GM23338 (cell line): ENCODE results near the gene SELENOO. TPM values are rescaled to one million over a fixed set of nuclear protein-coding genes. Genes with fewer than 3 reads are reported as not detected.

ENCODE experiments used
- ATAC-seq: fragments of 200-7000 bp; cut with Tn5 transposase; 3 replicates; pipeline ENCODE4 v1.9.1; 2020
- DNase-seq: peaks from one replicate; pipeline ENCODE4 v3.0.0-alpha.2; 2015; ENCODE audit warnings: low spot score
- H2AFZ ChIP-seq: fragments of 200-600 bp; sonication (generic); 2 replicates; pipeline ENCODE4 v1.8.0; 2016; ENCODE audit warnings: antibody characterized with exemption, mild to moderate bottlenecking, moderate library complexity
- H3F3A ChIP-seq: fragments of 200-600 bp; sonication (generic); replicated peaks from 2 replicates; pipeline ENCODE4 v1.8.0; 2017; ENCODE audit warnings: antibody characterized with exemption, mixed run types, low read depth
- H3K27ac ChIP-seq: fragments of 200-600 bp; sonication (generic); 2 replicates; pipeline ENCODE4 v1.6.1; 2016; ENCODE audit warnings: low read depth
- H3K27me3 ChIP-seq: fragments of 200-600 bp; sonication (generic); 2 replicates; pipeline ENCODE4 v1.8.0; 2016; ENCODE audit warnings: mild to moderate bottlenecking, mixed run types, moderate library complexity; ENCODE audit not compliant: insufficient read depth
- H3K36me3 ChIP-seq: fragments of 200-600 bp; sonication (generic); 2 replicates; pipeline ENCODE4 v1.8.0; 2016; ENCODE audit warnings: mild to moderate bottlenecking; ENCODE audit not compliant: insufficient read depth
- H3K4me1 ChIP-seq: fragments of 200-600 bp; sonication (generic); 2 replicates; pipeline ENCODE4 v1.8.0; 2016; ENCODE audit warnings: mild to moderate bottlenecking, moderate library complexity; ENCODE audit not compliant: insufficient read depth
- H3K4me2 ChIP-seq: fragments of 200-600 bp; sonication (generic); 2 replicates; pipeline ENCODE4 v1.7.1; 2017; ENCODE audit warnings: mixed run types
- H3K4me3 ChIP-seq: fragments of 200-600 bp; sonication (generic); 2 replicates; pipeline ENCODE4 v1.6.1; 2016; ENCODE audit warnings: mixed run types
- H3K79me2 ChIP-seq: fragments of 200-600 bp; sonication (generic); replicated peaks from 2 replicates; pipeline ENCODE4 v1.8.0; 2017; ENCODE audit warnings: mild to moderate bottlenecking; ENCODE audit not compliant: insufficient read depth
- H3K9me2 ChIP-seq: fragments of 200-600 bp; sonication (generic); 2 replicates; pipeline ENCODE4 v1.8.0; 2017; ENCODE audit not compliant: insufficient read depth
- H4K20me1 ChIP-seq: fragments of 200-600 bp; sonication (generic); replicated peaks from 2 replicates; pipeline ENCODE4 v1.8.0; 2017; ENCODE audit warnings: mild to moderate bottlenecking; ENCODE audit not compliant: insufficient read depth
- H3K27ac Mint-ChIP-seq: 2 replicates; pipeline ENCODE4 v1.8.0; 2020; ENCODE audit warnings: inconsistent platforms, mild to moderate bottlenecking, moderate library complexity, mixed read lengths
- H3K27me3 Mint-ChIP-seq: 3 replicates; pipeline ENCODE4 v1.8.0; 2022; ENCODE audit warnings: low read depth, mild to moderate bottlenecking, moderate library complexity, mixed read lengths, inconsistent platforms; ENCODE audit not compliant: insufficient read depth, poor library complexity
- H3K36me3 Mint-ChIP-seq: 3 replicates; pipeline ENCODE4 v1.8.0; 2021; ENCODE audit warnings: low read depth, mild to moderate bottlenecking, inconsistent platforms, moderate library complexity, mixed read lengths
- H3K4me1 Mint-ChIP-seq: 3 replicates; pipeline ENCODE4 v1.8.0; 2020; ENCODE audit warnings: mild to moderate bottlenecking, inconsistent platforms, mixed read lengths
- H3K4me3 Mint-ChIP-seq: 3 replicates; pipeline ENCODE4 v1.8.0; 2021; ENCODE audit warnings: moderate library complexity, mild to moderate bottlenecking, inconsistent platforms, mixed read lengths
- H3K9me3 Mint-ChIP-seq: 3 replicates; pipeline ENCODE4 v1.8.0; 2020; ENCODE audit warnings: moderate library complexity, mild to moderate bottlenecking, inconsistent platforms, mixed read lengths
- CREB1 ChIP-seq: fragments of 250-450 bp; sonication (Bioruptor Pico); IDR thresholded peaks from 2 replicates; pipeline ENCODE4 v1.5.0; 2020; ENCODE audit warnings: low read depth, mild to moderate bottlenecking, moderate library complexity
- ETS1 ChIP-seq: IDR thresholded peaks from 2 replicates; pipeline ENCODE4 v1.6.1; 2016; ENCODE audit warnings: antibody characterized with exemption
- JUNB ChIP-seq: IDR thresholded peaks from one replicate; pipeline ENCODE4 v1.6.1; 2016; ENCODE audit warnings: antibody characterized with exemption; ENCODE audit not compliant: unreplicated experiment
- NANOG ChIP-seq: IDR thresholded peaks from 2 replicates; pipeline ENCODE4 v1.6.1; 2016; ENCODE audit warnings: antibody characterized with exemption, borderline replicate concordance
- POLR2AphosphoS5 ChIP-seq: IDR thresholded peaks from 2 replicates; pipeline ENCODE4 v1.6.1; 2016; ENCODE audit warnings: antibody characterized with exemption, low read depth
- ZNF114 ChIP-seq: fragments of 250-450 bp; sonication (Bioruptor Pico); IDR thresholded peaks from 2 replicates; pipeline ENCODE4 v1.5.0; 2020; ENCODE audit warnings: mild to moderate bottlenecking, moderate library complexity
- ZNF462 ChIP-seq: fragments of 250-450 bp; sonication (Bioruptor Pico); IDR thresholded peaks from 2 replicates; pipeline ENCODE4 v1.5.0; 2020; ENCODE audit warnings: mild to moderate bottlenecking, moderate library complexity
- polyA plus RNA-seq: library from polyadenylated mRNA; unstranded; fragments of >200 nt; fragmentation: Nextera tagmentation; extraction: Ambion mirVana; gene quantifications from 2 replicates; pipeline ENCODE4 v1.2.1, GENCODE V29; 2016
- total RNA-seq: library from RNA; depleted of rRNA; stranded (reverse); fragments of >200 nt; shearing (Covaris generic); gene quantifications from 2 replicates; pipeline ENCODE4 v1.2.3, GENCODE V29; 2014

Gene SELENOO
- total and polyA plus RNA-seq, 2 experiments from 2014 or later: 6.8 to 21.3 TPM

- TF ChIP-seq ZNF462 (CRISPR knock-in tag) (no peak), JUNB (no peak), CREB1 (CRISPR knock-in tag) (no peak), ETS1 (no peak), POLR2AphosphoS5 (no peak), ZNF114 (CRISPR knock-in tag) (no peak)
Observed at GRCh38 chr22:50203288-50203687, 2.5 kb downstream of the SELENOO start (continued).

GRCh38 chr22:50204571-50204970 is 3.8 kb downstream of the SELENOO start:
- peaks cover 21% of the 10 kb centered on the region for H3K79me2 ChIP-seq
- no peaks in the 10 kb centered on the region for H3K9me2 ChIP-seq
- peaks cover 7% of the 10 kb centered on the region for H3F3A ChIP-seq
- DNase-seq: no peak
- no peak overlapping the region for H3K4me3 ChIP-seq
- H3K27me3 ChIP-seq: peaks cover 9% of the 10 kb centered on the region; the same call in 1 of the 2 replicates
- peaks cover 8% of the 10 kb centered on the region; the same call in 1 of the 2 replicates for H3K4me1 ChIP-seq
- no peak overlapping the region for H2AFZ ChIP-seq
- peaks cover 30% of the 10 kb centered on the region for H3K36me3 Mint-ChIP-seq
- no peak for ATAC-seq
- H3K4me3 Mint-ChIP-seq: no peak overlapping the region
- H3K4me2 ChIP-seq: no peak overlapping the region
- peaks cover 11% of the 10 kb centered on the region for H3K27me3 Mint-ChIP-seq
- H4K20me1 ChIP-seq: peaks cover 11% of the 10 kb centered on the region
- H3K27ac Mint-ChIP-seq: no peak overlapping the region
- peaks cover 6% of the 10 kb centered on the region; the same call in 2 of the 3 replicates for H3K9me3 Mint-ChIP-seq
- no peaks in the 10 kb centered on the region; the same call in 1 of the 2 replicates for H3K36me3 ChIP-seq
- H3K4me1 Mint-ChIP-seq: peaks cover 11% of the 10 kb centered on the region
- H3K27ac ChIP-seq: no peak overlapping the region
- no peak for TF ChIP-seq NANOG
- TF ChIP-seq CREB1 (CRISPR knock-in tag): no peak
- no peak for TF ChIP-seq ZNF462 (CRISPR knock-in tag)
